HEK293 (cell line): ENCODE results near the gene DOCK8.

Experiments used
- CTCF ChIA-PET: fragments of 350-600 bp; formaldehyde crosslinking; extraction: SDS; loops from one replicate; lab custom pipeline; 2021; ENCODE audit warnings: antibody characterized with exemption; lab: Yijun Ruan, JAX
- POLR2A ChIA-PET: fragments of 300-600 bp; formaldehyde crosslinking; extraction: SDS; loops from one replicate; lab custom pipeline; 2020; ENCODE audit warnings: antibody characterized with exemption, inconsistent platforms; lab: Yijun Ruan, JAX
- H3K27ac ChIP-seq: fragments of 200-500 bp; sonication (Bioruptor generic); 2 replicates; pipeline ENCODE4 v1.5.1; 2014; ENCODE audit warnings: low read depth, low read length, control low read depth, inconsistent platforms; ENCODE audit errors: extremely low read depth
- H3K36me3 ChIP-seq, 2 experiments: fragments of 200-500 bp in 1 of 2; sonication (Bioruptor generic) in 1 of 2; 1 replicate in 1 of 2; 2 replicates in 1 of 2; pipeline ENCODE4 v1.5.1; 2014 to 2017; ENCODE audit warnings: inconsistent platforms in 2 of 2, low read length in 2 of 2; ENCODE audit not compliant: control insufficient read depth in 2 of 2, insufficient read depth in 1 of 2
- H3K4me1 ChIP-seq: fragments of 200-500 bp; sonication (Bioruptor generic); 2 replicates; pipeline ENCODE4 v1.5.1; 2014; ENCODE audit warnings: mild to moderate bottlenecking, low read length, inconsistent platforms; ENCODE audit not compliant: control insufficient read depth, insufficient read depth
- H3K4me3 ChIP-seq: 2 replicates; pipeline ENCODE4 v1.5.1; 2011; ENCODE audit warnings: low read depth, mild to moderate bottlenecking, control low read depth, low read length, moderate library complexity
- H3K9me3 ChIP-seq: fragments of 200-500 bp; sonication (Bioruptor generic); 2 replicates; pipeline ENCODE4 v1.5.1; 2014; ENCODE audit warnings: low read depth, low read length, inconsistent platforms; ENCODE audit not compliant: control insufficient read depth, insufficient read depth
- SCRT1 ChIP-seq: fragments of 450-650 bp; formaldehyde crosslinking; IDR thresholded peaks from 2 replicates; pipeline ENCODE4 v1.5.1; 2016; ENCODE audit warnings: missing biosample characterization, missing genetic modification characterization, borderline replicate concordance
- SCRT2 ChIP-seq: fragments of 450-650 bp; formaldehyde crosslinking; IDR thresholded peaks from 2 replicates; pipeline ENCODE4 v1.5.1; 2016; ENCODE audit warnings: missing biosample characterization, missing genetic modification characterization
- ZBTB1 ChIP-seq: fragments of 450-650 bp; formaldehyde crosslinking; IDR thresholded peaks from 2 replicates; pipeline ENCODE4 v1.5.1; 2016; ENCODE audit warnings: missing biosample characterization, missing genetic modification characterization
- ZNF132 ChIP-seq: fragments of 450-650 bp; formaldehyde crosslinking; IDR thresholded peaks from 2 replicates; pipeline ENCODE4 v1.5.1; 2017; ENCODE audit warnings: missing biosample characterization, missing genetic modification characterization, borderline replicate concordance
- ZNF140 ChIP-seq: fragments of 450-650 bp; formaldehyde crosslinking; IDR thresholded peaks from 2 replicates; pipeline ENCODE4 v1.5.1; 2016; ENCODE audit warnings: missing biosample characterization, missing genetic modification characterization
- ZNF214 ChIP-seq: fragments of 450-650 bp; formaldehyde crosslinking; IDR thresholded peaks from 2 replicates; pipeline ENCODE4 v1.5.1; 2017; ENCODE audit warnings: missing biosample characterization, mild to moderate bottlenecking, missing genetic modification characterization, borderline replicate concordance
- ZNF292 ChIP-seq: fragments of 450-650 bp; formaldehyde crosslinking; IDR thresholded peaks from 2 replicates; pipeline ENCODE4 v1.5.1; 2016; ENCODE audit warnings: low read depth, missing biosample characterization, missing genetic modification characterization, borderline replicate concordance
- ZNF350 ChIP-seq: fragments of 450-650 bp; formaldehyde crosslinking; IDR thresholded peaks from 2 replicates; pipeline ENCODE4 v1.5.0; 2017; ENCODE audit warnings: missing biosample characterization, mild to moderate bottlenecking, missing genetic modification characterization
- ZNF354C ChIP-seq: fragments of 450-650 bp; formaldehyde crosslinking; IDR thresholded peaks from 2 replicates; pipeline ENCODE4 v1.5.1; 2016; ENCODE audit warnings: missing biosample characterization, missing genetic modification characterization, low read depth, borderline replicate concordance
- ZNF548 ChIP-seq: fragments of 450-650 bp; formaldehyde crosslinking; IDR thresholded peaks from 2 replicates; pipeline ENCODE4 v1.5.1; 2016; ENCODE audit warnings: missing biosample characterization, missing genetic modification characterization
- ZNF639 ChIP-seq: fragments of 450-650 bp; formaldehyde crosslinking; IDR thresholded peaks from 2 replicates; pipeline ENCODE4 v1.5.1; 2016; ENCODE audit warnings: missing biosample characterization, missing genetic modification characterization
- ZNF664 ChIP-seq: fragments of 450-650 bp; formaldehyde crosslinking; IDR thresholded peaks from 2 replicates; pipeline ENCODE4 v1.5.1; 2016; ENCODE audit warnings: missing biosample characterization, missing genetic modification characterization
- ZSCAN5A ChIP-seq: fragments of 450-650 bp; formaldehyde crosslinking; IDR thresholded peaks from 2 replicates; pipeline ENCODE4 v1.5.1; 2016; ENCODE audit warnings: missing biosample characterization, missing genetic modification characterization
- TF ChIP-seq, protein P1 (sequence below): fragments of 450-650 bp; formaldehyde crosslinking; IDR thresholded peaks from 2 replicates; pipeline ENCODE4 v1.5.1; 2017; ENCODE audit warnings: missing biosample characterization, missing genetic modification characterization
- TF ChIP-seq, protein P2 (sequence below): IDR thresholded peaks from 2 replicates; pipeline ENCODE4 v1.6.1; 2011; ENCODE audit warnings: mild to moderate bottlenecking, low read depth, low read length, borderline replicate concordance

DOCK8 gene

DNA sequence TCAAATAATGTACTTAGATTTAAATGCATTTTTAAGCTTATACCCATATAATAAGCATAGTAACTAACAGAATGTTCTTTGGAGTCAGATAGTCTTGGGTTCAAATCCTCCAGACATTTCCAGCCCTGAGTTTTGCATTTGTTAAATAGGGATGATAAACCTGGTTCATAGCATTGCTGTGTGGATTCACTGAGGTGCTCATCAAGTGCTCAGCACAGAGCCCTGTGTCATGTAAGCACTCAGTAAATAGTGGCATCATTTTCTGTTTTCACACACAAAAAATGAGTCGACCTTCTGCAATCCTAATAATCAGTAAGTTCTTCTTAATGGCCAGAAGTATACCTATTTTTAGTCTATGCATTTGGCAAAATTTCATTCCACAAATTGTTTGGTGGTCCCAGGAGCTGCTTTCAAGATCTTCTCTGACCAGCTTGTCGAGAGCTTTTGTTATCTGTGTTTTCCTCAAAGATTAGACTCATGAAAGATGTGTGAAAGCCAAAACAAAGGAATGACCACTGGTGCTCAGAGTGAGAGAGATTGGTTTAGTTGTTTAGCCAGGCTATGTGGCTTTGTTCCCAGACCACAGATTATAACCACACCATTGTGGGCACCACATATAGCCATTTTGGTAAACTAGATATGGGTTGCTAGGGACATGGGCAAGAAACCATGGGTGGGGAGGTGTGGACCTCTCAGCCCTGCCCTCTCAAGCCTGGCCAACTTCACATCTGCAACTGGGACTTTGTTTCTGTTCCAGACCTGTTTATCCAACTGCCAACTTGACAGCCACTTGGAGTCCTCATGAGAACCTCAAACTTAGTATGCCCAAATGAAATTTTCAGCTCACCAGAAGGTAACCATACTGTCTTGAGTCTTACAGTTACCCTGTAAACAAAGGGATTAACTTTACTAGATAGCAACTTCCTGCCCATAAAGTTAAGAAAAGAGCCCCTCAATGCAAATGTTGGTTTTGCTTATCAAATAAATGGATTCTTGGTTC lies 45.0 kb downstream of the DOCK8 start:
- Histone ChIP-seq H3K4me3 (no peak overlapping the region), H3K27ac (no peak overlapping the region), H3K36me3 (no peaks in the 10 kb centered on the region), H3K9me3 (no peaks in the 10 kb centered on the region), H3K4me1 (no peaks in the 10 kb centered on the region)
- ChIA-PET CTCF (interaction anchor here (0.6 kb wide), 1 partner anchor 1142 kb away, joined by 6 read pairs; no protein-coding TSS in a partner anchor), POLR2A (no interaction called here)
- TF ChIP-seq, protein P1, sequence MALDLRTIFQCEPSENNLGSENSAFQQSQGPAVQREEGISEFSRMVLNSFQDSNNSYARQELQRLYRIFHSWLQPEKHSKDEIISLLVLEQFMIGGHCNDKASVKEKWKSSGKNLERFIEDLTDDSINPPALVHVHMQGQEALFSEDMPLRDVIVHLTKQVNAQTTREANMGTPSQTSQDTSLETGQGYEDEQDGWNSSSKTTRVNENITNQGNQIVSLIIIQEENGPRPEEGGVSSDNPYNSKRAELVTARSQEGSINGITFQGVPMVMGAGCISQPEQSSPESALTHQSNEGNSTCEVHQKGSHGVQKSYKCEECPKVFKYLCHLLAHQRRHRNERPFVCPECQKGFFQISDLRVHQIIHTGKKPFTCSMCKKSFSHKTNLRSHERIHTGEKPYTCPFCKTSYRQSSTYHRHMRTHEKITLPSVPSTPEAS = no peak
- TF ChIP-seq ZNF354C (tag by site-specific recombination) (no peak), ZNF214 (peak; percentile 94), ZSCAN5A (tag by site-specific recombination) (no peak), ZNF639 (tag by site-specific recombination) (no peak), ZNF548 (tag by site-specific recombination) (no peak), ZNF292 (tag by site-specific recombination) (no peak)

GRCh38 chr9:264231-264630 lies 49.6 kb downstream of the DOCK8 start:
- POLR2A ChIA-PET = no interaction called here
- H3K27ac ChIP-seq = no peak overlapping the region
- no peaks in the 10 kb centered on the region for H3K36me3 ChIP-seq
- H3K4me3 ChIP-seq = no peak overlapping the region
- no peaks in the 10 kb centered on the region; the same call in 1 of the 2 replicates for H3K4me1 ChIP-seq
- H3K9me3 ChIP-seq = no peaks in the 10 kb centered on the region
- TF ChIP-seq, protein P2, sequence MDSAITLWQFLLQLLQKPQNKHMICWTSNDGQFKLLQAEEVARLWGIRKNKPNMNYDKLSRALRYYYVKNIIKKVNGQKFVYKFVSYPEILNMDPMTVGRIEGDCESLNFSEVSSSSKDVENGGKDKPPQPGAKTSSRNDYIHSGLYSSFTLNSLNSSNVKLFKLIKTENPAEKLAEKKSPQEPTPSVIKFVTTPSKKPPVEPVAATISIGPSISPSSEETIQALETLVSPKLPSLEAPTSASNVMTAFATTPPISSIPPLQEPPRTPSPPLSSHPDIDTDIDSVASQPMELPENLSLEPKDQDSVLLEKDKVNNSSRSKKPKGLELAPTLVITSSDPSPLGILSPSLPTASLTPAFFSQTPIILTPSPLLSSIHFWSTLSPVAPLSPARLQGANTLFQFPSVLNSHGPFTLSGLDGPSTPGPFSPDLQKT = no peak
- TF ChIP-seq ZNF132 (no peak), ZNF140 (tag by site-specific recombination) (no peak), ZBTB1 (tag by site-specific recombination) (no peak), SCRT1 (tag by site-specific recombination) (0 out of 2 replicates have a peak, but pooled peaks have one; percentile 56), ZNF664 (no peak), ZNF350 (tag by site-specific recombination) (no peak), SCRT2 (peak; percentile 85)
- TF ChIP-seq, all 188 proteins: peak for 2
- CTCF ChIA-PET = no interaction called here
